Renal pelvis (tissue), 4 donors: Measurements from ENCODE around the gene MDN1. TPM values are rescaled to one million over a fixed set of nuclear protein-coding genes. Genes with fewer than 3 reads are reported as not detected.
A peak's percentile ranks its signal among the peaks of the same experiment; 100 is the strongest.
"Not testable (repeated sequence)": the region's sequence is repeated elsewhere in the genome, so short reads cannot be mapped to it uniquely, and the experiment has no call there.

Source experiments
- DNase-seq: peaks from one replicate; pipeline ENCODE4 v3.0.0-alpha.2; 2013
- polyA plus RNA-seq, 3 donors: library from polyadenylated mRNA; unstranded; fragments of 120-200 nt; gene quantifications; one replicate each; pipeline ENCODE4 v1.2.1, GENCODE V29; 2013; ENCODE audit not compliant: insufficient read length in 3 of 3

MDN1 gene
- polyA plus RNA-seq, 3 donors, result 35.2 to 53.0 (median 45.0) TPM

DNA sequence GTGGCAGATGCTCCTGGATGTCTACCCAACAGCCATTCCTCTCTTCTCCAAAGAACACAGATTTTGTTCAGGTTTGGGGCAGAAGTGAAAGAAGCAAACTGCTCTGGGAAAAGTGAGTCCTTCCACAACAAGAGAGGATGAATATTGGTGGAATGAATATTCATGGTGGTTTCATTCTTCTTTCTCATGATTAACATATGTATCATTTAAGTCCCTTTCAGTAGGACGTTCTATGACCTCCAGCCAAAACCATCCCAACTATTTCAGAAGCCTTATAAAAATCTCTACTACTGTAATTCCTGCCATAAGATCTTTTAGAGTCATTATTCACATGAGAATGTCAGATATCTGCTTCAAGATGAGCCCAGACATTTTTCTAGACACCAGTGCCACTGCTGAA is 44.4 kb downstream of the MDN1 start:
- no peak for DNase-seq

DNA sequence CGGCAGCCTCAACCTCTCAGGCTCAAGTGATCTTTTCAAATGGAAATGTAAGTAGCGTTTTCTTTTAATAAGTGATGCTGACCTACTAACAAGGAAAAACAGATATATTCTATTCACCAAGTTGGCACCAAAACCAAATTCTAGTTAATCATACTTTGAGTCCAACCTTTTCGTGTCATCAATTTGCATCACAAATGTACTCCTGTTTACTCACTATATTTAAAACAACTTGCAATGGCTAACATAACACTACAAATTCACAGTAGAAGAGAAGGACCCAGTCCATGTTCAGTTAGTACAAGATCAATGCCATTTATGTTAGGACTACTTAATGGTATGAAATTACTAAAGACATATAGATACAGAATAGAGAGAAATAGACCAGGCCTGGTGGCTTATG is 50.0 kb downstream of the MDN1 start:
- no peak for DNase-seq

DNA sequence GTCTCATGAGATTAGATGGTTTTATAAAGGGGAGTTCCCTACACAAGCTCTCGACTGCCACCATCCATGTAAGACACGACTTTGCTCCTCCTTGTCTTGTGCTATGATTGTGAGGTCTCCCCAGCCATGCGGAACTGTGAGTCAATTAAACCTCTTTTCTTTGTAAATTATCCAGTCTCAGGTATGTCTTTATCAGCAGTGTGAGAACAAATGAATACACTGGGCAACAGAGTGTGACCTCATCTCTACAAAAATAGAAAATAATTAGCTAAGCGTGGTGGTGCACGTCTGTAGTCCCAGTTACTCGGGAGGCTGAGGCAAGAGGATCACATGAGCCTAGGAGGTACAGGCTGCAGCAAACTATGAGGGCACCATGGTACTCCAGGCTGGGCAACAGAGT is 51.3 kb downstream of the MDN1 start:
- no peak for DNase-seq

DNA sequence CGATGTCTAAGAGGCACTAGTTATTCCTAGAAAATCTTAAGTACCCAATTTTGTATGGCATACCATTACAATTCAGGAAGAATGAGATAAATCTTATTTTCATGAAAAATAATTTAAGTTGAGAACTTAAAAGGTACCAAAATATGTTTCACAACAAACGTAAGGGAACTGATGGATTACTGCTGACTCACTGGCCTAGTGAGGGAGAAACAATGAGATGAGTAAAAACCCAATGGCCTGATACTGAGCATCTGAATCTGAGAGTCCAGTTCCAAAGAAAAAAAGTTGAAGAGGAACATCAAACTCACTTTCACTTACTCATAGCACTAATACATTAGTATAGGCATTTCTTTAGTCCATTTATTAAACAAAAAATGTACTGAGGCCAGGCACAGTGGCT is 56.0 kb downstream of the MDN1 start:
- no peak for DNase-seq

DNA sequence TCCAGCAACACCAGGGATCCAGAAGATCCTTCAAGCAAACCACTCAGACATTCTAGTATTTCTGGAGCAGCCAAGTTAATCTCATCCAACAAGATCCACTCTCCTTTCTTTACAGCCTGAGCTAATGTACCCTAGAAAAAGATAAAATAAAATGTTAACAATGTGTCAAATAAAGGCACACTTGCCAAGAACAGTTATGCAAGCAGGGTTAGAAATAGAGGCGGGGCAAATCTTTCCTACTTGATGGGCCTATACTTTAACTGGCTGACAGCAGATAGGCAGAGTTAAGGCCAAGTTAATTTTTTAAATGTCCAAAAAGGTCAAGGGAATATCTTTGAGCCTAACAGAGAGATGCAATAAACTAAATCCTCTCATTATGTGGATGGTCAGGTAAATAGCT is 60.8 kb downstream of the MDN1 start:
- DNase-seq, result no peak

DNA sequence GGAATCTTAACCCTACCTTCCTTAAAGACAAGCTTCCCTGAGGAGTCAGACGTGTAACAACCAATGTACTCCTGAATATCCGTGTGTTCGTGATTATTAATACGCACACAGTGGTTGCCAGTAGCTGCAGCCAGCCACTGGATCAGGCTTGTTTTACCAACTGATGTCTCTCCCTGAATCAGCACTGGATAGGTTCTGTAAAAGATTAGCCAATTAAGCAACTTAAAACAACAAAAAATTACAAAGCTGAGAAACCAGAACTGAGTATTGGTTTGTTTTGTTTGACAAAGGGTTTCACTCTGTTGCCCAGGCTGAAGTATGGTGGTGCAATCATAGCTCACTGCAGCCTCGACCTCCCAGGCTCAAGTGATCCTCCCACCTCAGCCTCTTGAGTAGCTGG is 69.3 kb downstream of the MDN1 start:
- DNase-seq, result no peak

DNA sequence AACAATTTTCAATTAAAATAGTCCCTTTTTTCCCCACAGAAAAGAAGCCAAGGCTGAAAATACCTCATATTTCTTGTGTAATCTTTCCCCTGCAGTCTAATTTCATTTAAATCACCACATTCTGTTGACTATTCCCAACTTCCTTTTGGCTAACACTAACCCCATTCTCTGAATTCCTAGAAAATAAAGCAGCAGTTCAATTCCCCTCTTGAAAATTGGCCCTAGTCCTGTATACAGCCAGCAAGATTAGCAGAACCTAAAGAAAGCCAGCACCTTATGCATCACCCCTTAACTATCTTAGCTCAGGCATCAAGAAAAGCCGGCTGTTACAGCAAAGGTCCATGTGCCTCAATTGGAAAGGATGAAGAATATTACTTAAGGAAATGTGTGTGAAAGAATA is 69.7 kb downstream of the MDN1 start:
- no peak for DNase-seq

DNA sequence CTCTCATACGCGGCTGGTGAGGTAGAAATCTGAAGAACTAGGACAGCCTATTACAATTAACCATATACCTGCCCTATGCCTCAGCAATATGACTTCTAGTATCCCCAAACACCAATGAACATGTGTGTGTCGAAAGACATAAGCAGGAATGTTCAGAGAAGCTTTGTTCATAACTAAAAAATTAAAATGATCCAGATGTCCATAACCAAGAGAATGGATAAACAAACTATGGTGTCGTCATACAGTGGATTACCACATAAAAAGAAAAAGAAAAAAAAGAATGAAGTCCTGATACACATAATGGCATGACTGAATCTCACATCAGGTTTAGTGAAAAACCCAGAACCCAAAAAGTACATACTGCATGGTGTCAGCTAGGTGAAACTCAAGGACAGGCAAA is 73.9 kb downstream of the MDN1 start:
- no peak for DNase-seq

DNA sequence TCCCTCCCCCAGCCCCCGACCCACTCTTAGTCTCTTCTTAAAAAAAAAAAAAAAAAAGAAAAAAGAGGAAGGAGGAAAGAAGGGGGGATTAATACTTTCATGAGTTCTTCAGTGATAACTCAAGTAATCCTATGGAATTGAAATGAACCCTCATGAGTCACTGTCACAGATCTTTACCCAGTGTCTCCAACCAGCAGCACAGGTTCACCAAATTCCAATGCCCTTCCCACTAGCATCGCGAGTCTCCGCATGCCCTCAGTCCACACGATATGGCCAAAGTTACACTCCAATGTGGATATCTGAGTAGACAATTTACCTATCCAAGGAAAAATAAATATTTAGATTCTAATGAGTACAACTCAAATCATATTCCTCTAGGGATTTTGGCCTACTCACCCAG is 74.5 kb downstream of the MDN1 start:
- no peak for DNase-seq

DNA sequence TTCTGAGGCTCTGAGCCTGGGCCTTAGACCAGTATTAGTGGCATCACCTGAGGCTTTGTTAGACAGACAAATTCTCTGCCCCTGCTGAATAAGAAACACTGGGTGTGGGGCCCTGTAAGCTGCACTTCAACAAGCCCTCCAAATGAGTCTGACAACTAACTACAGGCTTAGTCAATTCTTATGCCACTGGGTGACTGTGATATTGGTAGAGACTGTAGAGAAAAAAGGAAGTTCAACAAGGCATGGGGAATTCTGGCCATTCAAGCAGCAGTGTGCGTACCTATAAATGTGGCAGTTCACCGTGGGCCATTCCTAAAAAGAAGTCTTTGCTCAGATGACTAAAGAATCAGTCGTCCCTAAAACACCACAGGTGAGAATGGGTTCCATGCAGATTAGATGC is 82.7 kb downstream of the MDN1 start:
- no peak for DNase-seq

DNA sequence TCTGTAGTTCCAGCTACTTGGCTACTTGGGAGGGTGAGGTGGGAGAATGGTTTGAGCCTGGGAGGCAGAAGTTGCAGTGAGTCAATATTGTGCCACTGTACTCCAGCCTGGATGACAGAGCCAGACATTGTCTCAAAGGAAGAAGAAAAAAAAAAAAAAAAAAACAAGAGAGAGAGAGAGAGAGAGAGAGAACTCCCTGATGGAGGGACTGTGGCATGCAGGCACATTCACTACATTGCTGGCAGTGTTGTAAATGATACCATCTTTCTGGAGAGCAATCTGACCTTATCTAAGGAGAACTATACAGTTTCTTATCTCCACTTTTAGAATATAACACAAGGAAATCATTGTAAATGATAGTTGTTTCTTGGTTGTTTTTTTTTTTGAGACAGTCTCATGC is 85.1 kb downstream of the MDN1 start:
- no peak for DNase-seq

DNA sequence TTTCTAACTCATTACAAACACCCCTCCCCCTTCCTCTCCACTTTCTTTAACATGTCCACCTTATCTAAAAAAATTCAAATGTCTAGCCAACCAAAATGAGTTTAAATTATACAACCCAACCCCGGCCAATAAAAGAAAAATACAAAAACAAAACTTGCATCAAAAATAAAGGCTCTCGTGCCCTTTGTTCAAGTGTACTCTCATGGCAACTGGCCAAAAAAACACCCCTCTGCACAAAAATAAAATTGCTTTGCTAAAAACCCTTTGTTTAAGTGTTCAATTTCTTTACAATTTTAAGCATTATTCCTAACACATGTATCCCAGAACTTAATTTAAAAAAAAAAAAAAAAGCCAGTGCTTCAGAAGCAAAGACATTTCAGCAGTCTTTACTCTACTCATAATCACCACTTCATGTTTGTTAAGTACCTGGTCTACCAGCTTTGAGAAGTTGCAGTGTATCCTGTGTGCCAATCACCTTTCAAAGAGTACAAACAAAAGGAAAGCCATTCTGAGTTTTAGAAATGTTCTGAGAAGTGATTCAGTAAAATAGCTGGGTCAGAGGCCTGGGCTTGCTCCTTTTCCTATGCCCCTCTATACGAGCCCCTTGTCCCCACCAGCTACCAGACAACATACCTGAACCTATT is 87.5 kb downstream of the MDN1 start:
- no peak for DNase-seq

DNA sequence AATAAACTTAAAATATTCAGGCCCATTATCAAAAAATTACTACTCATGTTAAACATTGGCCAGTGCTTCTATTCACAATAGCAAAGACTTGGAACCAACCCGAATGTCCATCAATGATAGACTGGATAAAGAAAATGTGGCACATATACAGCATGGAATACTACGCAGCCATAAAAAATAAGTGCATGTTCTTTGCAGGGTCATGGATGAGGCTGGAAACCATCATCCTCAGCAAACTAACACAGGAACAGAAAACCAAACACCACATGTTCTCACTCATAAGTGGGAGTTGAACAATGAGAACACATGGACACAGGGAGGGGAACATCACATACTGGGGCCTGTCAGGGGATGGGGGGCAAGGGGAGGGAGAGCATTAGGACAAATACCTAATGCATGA is 88.3 kb downstream of the MDN1 start:
- not testable (repeated sequence) for DNase-seq

DNA sequence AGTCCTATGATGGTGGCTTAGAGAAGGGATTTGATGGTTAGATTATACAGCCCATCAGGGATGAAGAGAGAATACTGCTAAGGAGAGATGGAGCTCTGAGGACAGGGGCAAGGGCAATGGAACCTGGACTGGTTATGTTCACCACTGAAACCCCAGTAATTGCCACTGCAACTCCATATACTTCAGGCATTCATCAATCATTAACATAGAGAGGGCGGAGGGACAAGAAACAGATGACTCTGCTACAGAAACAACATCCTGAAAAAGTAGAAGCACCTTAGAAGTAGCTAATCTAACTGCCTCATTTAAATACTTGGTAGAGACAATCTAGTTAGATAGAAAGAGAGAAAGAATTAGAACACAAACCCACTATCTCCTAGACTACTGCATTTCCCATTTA is 89.8 kb downstream of the MDN1 start:
- no peak for DNase-seq

DNA sequence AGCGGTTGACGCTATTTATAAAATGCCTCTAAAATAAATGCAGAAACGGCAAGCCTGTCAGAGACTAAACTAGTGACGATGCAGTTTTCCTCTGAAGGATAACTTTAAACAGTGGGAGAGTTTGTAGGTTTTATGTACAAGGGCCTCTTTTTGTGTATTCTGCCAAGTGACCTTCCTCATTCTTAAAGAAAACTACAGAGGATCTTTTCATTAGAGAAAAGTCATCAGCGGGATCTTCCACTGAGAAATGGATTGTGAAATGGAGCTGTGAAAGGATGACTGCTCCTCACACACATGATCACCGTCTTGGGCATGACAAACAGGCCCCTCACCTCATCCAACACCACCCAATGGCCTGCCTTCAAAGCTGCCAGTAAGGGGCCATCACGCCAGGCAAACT is 92.1 kb downstream of the MDN1 start:
- no peak for DNase-seq

DNA sequence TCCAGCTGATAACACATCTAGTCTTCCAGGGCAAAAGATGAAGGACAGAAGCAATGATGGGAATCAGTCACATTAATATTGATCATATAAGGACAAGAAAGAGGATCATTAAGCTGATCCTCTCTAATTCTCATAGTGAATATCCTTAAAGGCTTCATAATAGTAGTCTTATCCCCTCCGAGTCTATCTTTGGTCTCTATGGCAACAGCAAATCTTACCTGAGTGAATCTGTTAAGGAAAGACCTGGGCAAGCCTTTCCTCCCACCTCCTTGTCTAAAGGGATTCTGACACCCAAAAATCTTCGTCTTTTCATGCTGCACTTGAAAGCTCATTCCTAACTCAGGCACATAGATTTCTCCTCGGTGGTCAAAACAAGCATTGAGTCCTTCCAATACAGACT is 94.6 kb downstream of the MDN1 start:
- no peak for DNase-seq

DNA sequence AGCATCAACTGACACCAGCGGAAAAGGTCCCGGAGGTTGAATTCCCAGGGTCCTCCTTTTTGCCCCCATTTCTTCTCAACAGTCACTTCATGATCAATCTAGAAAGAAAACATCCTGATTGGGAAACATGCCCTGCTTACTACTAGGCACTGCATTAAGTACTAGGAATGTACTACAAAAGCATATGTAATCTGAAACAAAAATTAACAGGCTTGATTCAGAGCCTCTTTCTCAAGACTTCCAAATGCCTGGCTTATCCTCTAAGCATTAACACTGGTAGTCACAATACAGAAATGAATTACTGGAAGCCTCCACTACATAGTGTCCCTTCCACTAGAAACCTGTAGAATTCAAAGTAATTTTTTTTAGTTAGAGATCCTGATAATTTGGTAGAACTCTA is 96.5 kb downstream of the MDN1 start:
- no peak for DNase-seq

DNA sequence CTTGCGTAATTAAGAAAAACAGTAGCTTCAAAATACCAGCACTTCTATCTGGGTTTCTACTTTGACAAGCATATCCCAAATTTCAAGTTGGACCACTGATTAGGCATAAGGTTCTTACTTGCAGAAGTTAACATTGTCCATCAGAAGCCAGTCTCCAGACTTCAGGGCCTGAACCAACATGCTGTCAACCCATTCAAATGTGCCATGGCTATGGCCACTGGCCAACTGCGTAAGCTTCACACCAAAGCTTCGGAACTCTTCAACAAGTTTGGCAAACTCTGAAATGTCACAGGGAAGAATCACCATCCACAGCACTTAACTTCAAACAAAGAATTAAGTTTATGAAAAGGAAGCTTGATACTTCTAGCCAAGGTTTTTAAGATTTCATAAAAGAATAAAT is 103.1 kb downstream of the MDN1 start:
- no peak for DNase-seq

DNA sequence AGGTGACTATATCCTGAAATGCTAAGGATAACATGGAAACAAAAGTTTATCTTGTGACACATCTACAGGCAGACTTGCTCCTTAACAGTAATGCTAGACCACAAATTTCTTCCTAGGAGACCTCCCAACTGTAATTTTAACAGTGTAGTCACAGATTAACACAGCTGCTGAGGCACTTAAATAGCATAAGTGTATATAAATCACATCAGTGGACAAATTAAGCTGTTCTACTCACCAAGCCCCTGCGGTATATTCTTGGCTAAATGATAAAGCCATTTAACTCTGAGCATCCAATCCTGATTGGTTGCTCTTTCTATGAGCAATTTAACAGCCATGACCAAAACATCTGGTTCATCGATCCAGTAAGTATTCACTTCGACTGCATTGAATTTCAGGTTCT is 107.8 kb downstream of the MDN1 start:
- DNase-seq, result peak; percentile 9

DNA sequence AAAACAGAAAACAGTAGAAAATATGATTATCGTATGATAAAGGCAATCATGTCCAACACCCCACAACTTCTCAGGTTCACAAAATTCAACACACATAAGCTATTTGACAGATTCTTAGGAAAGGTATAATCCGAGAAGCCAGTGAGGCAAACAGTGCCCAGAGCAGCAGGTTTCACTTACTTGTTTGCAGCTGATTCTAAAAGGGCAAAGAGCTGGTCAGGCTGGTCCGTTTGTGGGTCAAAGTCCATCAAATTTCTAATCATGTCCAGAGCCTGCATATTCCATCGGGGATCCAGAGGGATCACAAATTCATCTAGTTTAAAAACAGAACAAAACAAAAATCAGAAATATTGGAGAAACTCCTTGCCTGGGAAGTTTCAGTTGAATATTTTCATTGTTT is 111.3 kb downstream of the MDN1 start:
- no peak for DNase-seq

DNA sequence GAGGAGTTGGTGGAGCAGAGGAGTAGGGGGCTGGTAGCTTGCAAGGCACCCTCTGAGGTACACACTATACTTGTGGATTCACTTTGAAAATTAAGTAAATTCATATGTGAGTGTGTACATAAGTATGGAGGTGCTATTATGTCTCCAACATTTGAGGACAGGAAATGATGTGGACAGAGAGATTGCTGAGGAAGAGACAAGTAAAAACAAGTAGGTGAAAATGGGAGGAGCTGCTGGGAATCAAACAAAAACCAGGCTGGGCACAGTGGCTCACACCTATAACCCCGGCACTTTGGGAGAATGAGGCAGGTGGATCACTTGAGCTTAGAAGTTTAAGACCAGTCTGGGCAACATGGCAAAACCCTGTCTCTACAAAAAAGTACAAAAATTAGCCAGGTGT is 111.8 kb downstream of the MDN1 start:
- no peak for DNase-seq

DNA sequence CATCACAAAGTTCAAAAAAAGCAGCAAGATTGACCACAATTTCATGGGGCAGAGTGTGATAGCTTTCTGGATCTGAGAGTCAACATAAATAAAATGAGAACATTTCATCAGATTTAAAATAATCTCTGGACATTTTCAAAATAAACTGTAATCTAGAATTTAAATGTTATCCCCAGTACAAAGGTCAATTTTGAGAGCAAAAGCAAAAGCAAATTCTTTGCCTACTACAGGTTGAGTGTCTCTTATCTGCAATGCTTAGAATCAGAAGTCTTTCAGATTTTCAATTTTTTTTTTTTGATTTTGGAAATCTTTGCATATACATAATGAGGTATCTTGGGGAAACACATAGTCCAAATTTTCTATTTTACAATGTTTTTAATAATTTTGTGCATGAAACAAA is 113.5 kb downstream of the MDN1 start:
- no peak for DNase-seq

DNA sequence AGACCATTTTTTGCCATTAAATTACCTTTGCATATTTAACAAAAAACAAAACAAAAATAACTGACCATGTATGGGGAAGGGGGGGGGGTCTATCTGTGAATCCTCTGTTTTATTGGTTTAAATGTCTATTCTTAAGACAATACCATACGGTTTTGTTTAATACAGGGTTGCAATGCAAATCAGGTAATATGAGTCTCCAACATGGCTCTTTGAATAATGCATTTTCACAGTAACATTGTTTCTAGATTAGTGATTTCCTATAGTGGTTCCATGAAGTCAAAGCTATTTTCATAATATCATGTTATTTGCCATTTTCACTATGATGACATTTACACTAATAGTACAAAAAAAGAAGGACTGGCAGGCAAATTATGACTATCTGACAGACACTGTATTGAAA is 116.3 kb downstream of the MDN1 start:
- no peak for DNase-seq

DNA sequence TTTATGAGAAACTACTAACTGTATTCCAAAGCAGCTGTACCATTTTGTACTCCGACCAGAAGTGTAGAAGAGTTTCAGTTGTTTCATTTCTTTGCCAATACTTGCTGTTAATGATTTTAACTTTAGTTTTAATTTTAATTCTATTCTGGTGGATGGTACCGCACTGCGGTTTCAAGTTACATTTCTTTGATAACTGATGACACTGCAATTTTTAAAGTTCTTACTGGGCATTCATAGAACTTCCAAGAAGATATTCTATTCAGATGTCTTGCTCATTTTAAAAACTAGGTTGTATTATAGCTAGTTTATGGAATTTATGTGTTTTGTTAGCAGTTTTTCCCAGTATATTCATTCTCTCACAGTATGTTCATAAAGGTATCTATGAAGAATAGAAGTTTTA is 117.2 kb downstream of the MDN1 start:
- no peak for DNase-seq

DNA sequence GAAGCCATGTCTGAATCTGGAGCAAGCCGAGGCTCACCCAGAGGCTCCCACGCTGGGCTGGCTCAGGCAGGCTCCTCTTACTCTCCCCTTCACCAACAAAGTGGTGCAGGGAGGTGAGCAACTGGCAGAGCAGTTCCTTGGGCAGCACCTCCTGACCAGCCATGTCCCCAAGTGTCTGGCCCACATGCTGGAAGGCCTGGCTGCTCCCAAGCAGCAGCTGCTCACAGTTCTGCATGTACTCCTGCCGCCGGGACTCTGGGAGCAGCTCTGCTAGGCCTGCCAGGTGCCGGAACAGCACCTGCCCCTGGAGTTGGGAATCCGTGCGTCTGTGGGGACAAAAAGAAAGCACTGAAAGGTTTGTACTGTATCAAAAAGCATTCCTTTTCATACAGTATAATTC is 123.9 kb downstream of the MDN1 start:
- no peak for DNase-seq
